HFFc6 (cell line): ENCODE results near the gene FURIN. TPM values are rescaled to one million over a fixed set of nuclear protein-coding genes. Genes with fewer than 3 reads are reported as not detected.

Source experiments
- DNase-seq: peaks from one replicate; pipeline ENCODE4 v3.0.0-alpha.2; 2018
- H3K27ac Mint-ChIP-seq: 2 replicates; pipeline ENCODE4 v1.8.0; 2020; ENCODE audit warnings: mild to moderate bottlenecking, mixed read lengths
- H3K27me3 Mint-ChIP-seq: 2 replicates; pipeline ENCODE4 v1.8.0; 2021; ENCODE audit warnings: mild to moderate bottlenecking, moderate library complexity, mixed read lengths; ENCODE audit not compliant: insufficient read depth
- H3K36me3 Mint-ChIP-seq: 2 replicates; pipeline ENCODE4 v1.8.0; 2021; ENCODE audit warnings: low read depth, mixed read lengths
- H3K4me1 Mint-ChIP-seq: 2 replicates; pipeline ENCODE4 v1.8.0; 2020; ENCODE audit warnings: low read depth, mixed read lengths
- H3K4me3 Mint-ChIP-seq: 2 replicates; pipeline ENCODE4 v1.8.0; 2020; ENCODE audit warnings: mild to moderate bottlenecking, moderate library complexity, mixed read lengths
- H3K9me3 Mint-ChIP-seq: 2 replicates; pipeline ENCODE4 v1.8.0; 2020; ENCODE audit warnings: mild to moderate bottlenecking, mixed read lengths
- CTCF ChIP-seq: fragments of 200-600 bp; sonication (generic); IDR thresholded peaks from 2 replicates; pipeline ENCODE4 v1.5.0; 2021; ENCODE audit warnings: antibody characterized with exemption, mild to moderate bottlenecking
- long read RNA-seq: library from polyadenylated mRNA; unstranded; transcript quantifications from one replicate; pipeline ENCODE4 v2.0.0, GENCODE V29; 2019
- total RNA-seq, 6 experiments: library from RNA; stranded (reverse); fragmentation: NEBNext Ultra II Directional; extraction: Animal tissue kit (Norgen Biotek cat#: 25700); gene quantifications; 2 replicates in 1 of 6; 3 replicates in 5 of 6; pipeline ENCODE4 v1.2.3, GENCODE V29; 2021

The FURIN gene
- total RNA-seq: 10 to 100 TPM; 68.9 to 79.4 (median 74.6) TPM
- long read RNA-seq, full-length matches to known transcripts: 2 of 15 reads
- long read RNA-seq, partial matches to known transcripts: 12 of 15 reads
- long read RNA-seq, other reads (novel, unspliced or antisense): 1 of 15 reads

GRCh38 chr15:90868261-90868689 is at the start of gene FURIN:
TSS of gene FURIN (plus strand) at chr15:90868588. CDS start at chr15:90875741, 7,153 bp downstream.
- no peak within 1 kb of the TSS; the same call in 1 of the 2 replicates for H3K4me3 Mint-ChIP-seq
- no peak for DNase-seq
- H3K9me3 Mint-ChIP-seq: no peaks in the 10 kb centered on the region
- H3K27ac Mint-ChIP-seq: peak within 1 kb of the TSS; percentile 88
- no peak for TF ChIP-seq CTCF
- H3K4me1 Mint-ChIP-seq: peaks cover 55% of the 10 kb centered on the region
- no peaks in the 10 kb centered on the region for H3K36me3 Mint-ChIP-seq
- peaks cover 8% of the 10 kb centered on the region for H3K27me3 Mint-ChIP-seq

- no peak for TF ChIP-seq CTCF
- H3K4me1 Mint-ChIP-seq: no peaks in the 10 kb centered on the region
- no peak overlapping the region for H3K27ac Mint-ChIP-seq
Measured at GRCh38 chr15:90819390-90819789, 49.0 kb upstream of the FURIN start.

GRCh38 chr15:90819850-90820249 is 48.5 kb upstream of the FURIN start:
- H3K36me3 Mint-ChIP-seq: no peaks in the 10 kb centered on the region
- H3K27me3 Mint-ChIP-seq: peaks cover 19% of the 10 kb centered on the region; the same call in 1 of the 2 replicates
- DNase-seq: no peak
- no peaks in the 10 kb centered on the region for H3K4me1 Mint-ChIP-seq
- H3K4me3 Mint-ChIP-seq: no peak overlapping the region
- no peaks in the 10 kb centered on the region for H3K9me3 Mint-ChIP-seq
- no peak for TF ChIP-seq CTCF
- H3K27ac Mint-ChIP-seq: no peak overlapping the region

More at GRCh38 chr15:90819390-90819789, 49.0 kb upstream of the FURIN start:
- no peak overlapping the region for H3K4me3 Mint-ChIP-seq
- DNase-seq: no peak
- peaks cover 18% of the 10 kb centered on the region; the same call in 1 of the 2 replicates for H3K27me3 Mint-ChIP-seq
- H3K36me3 Mint-ChIP-seq: no peaks in the 10 kb centered on the region
- H3K9me3 Mint-ChIP-seq: no peaks in the 10 kb centered on the region

GRCh38 chr15:90820481-90820880 is 47.9 kb upstream of the FURIN start:
- Mint-ChIP-seq H3K9me3 (no peaks in the 10 kb centered on the region), H3K27me3 (peaks cover 22% of the 10 kb centered on the region; the same call in 1 of the 2 replicates), H3K4me3 (no peak overlapping the region), H3K36me3 (no peaks in the 10 kb centered on the region), H3K4me1 (no peaks in the 10 kb centered on the region), H3K27ac (no peak overlapping the region)
- no peak for TF ChIP-seq CTCF
- no peak for DNase-seq

- Mint-ChIP-seq H3K27me3 (peaks cover 20% of the 10 kb centered on the region; the same call in 1 of the 2 replicates), H3K36me3 (no peaks in the 10 kb centered on the region), H3K4me1 (no peaks in the 10 kb centered on the region), H3K27ac (no peak overlapping the region), H3K9me3 (0 out of 2 replicates have a peak, but pooled peaks cover 6% of the 10 kb centered on the region), H3K4me3 (no peak overlapping the region)
- no peak for TF ChIP-seq CTCF
- no peak for DNase-seq
Measured at GRCh38 chr15:90822204-90822955, 46.0 kb upstream of the FURIN start.
